Right atrium auricular region (tissue), 2 donors: Measurements from ENCODE around the gene CAPN10. TPM values are rescaled to one million over a fixed set of nuclear protein-coding genes. Genes with fewer than 3 reads are reported as not detected.
A peak's percentile ranks its signal among the peaks of the same experiment; 100 is the strongest.

Experiments used
- DNase-seq: peaks from one replicate; pipeline ENCODE4 v3.0.0-alpha.2; 2019; ENCODE audit warnings: low spot score
- H3K27ac ChIP-seq, 2 donors: fragments of 200-600 bp; sonication (generic); 1 replicate in 1 of 2; 2 replicates in 1 of 2; pipeline ENCODE4 v1.5.1; 2016 to 2019
- H3K27me3 ChIP-seq, 2 donors: fragments of 200-600 bp; sonication (generic); one replicate each; pipeline versions ENCODE4 v1.5.1 to v1.6.0; 2017 to 2019
- H3K36me3 ChIP-seq: fragments of 200-600 bp; sonication (generic); one replicate; pipeline ENCODE4 v1.5.1; 2016
- H3K4me1 ChIP-seq, 2 donors: fragments of 200-600 bp; sonication (generic); one replicate each; pipeline versions ENCODE4 v1.5.1 to v1.6.0; 2017 to 2019
- H3K4me3 ChIP-seq, 2 donors: fragments of 200-600 bp; sonication (generic); 1 replicate in 1 of 2; 2 replicates in 1 of 2; pipeline ENCODE4 v1.5.1; 2017 to 2019; ENCODE audit warnings: mild to moderate bottlenecking in 1 of 2, moderate library complexity in 1 of 2
- H3K9me3 ChIP-seq, 2 donors: fragments of 200-600 bp; sonication (generic); one replicate each; pipeline ENCODE4 v1.5.1; 2019
- CTCF ChIP-seq, 2 donors: fragments of 200-600 bp; sonication (generic); IDR thresholded peaks; one replicate each; pipeline ENCODE4 v1.5.1; 2019; ENCODE audit warnings: antibody characterized with exemption in 2 of 2
- total RNA-seq, 2 donors: library from RNA; depleted of rRNA; stranded (reverse); fragments of >200 nt; gene quantifications; one replicate each; pipeline ENCODE4 v1.1.0, GENCODE V29; 2016

Gene CAPN10
- total RNA-seq, 2 donors from 2014 or later = 14.1 to 14.6 TPM

- Histone ChIP-seq H3K4me3 (no peak overlapping the region), H3K36me3 (peaks cover 16% of the 10 kb centered on the region), H3K27me3 (no peaks in the 10 kb centered on the region), H3K27ac (peak overlapping the region in 1 of 2 donors; percentile 69), H3K4me1 (peaks cover 0 to 53% of the 10 kb centered on the region in 2 donors), H3K9me3 (no peaks in the 10 kb centered on the region)
- no peak for TF ChIP-seq CTCF (IDR thresholded peaks at IDR 0.05)
- DNase-seq = no peak
Measured at GRCh38 chr2:240593026-240593702, 6.6 kb downstream of the CAPN10 start.

- peaks cover 23% of the 10 kb centered on the region for H3K36me3 ChIP-seq
- H3K27me3 ChIP-seq = no peaks in the 10 kb centered on the region
- no peak for TF ChIP-seq CTCF (IDR thresholded peaks at IDR 0.05)
- no peak overlapping the region for H3K4me3 ChIP-seq
- no peak for DNase-seq
- H3K4me1 ChIP-seq = peaks cover 0 to 49% of the 10 kb centered on the region in 2 donors
- peak overlapping the region; percentile 29 to 69 for H3K27ac ChIP-seq
- H3K9me3 ChIP-seq = no peaks in the 10 kb centered on the region
Measured at GRCh38 chr2:240593703-240594451, 7.3 kb downstream of the CAPN10 start.

DNA sequence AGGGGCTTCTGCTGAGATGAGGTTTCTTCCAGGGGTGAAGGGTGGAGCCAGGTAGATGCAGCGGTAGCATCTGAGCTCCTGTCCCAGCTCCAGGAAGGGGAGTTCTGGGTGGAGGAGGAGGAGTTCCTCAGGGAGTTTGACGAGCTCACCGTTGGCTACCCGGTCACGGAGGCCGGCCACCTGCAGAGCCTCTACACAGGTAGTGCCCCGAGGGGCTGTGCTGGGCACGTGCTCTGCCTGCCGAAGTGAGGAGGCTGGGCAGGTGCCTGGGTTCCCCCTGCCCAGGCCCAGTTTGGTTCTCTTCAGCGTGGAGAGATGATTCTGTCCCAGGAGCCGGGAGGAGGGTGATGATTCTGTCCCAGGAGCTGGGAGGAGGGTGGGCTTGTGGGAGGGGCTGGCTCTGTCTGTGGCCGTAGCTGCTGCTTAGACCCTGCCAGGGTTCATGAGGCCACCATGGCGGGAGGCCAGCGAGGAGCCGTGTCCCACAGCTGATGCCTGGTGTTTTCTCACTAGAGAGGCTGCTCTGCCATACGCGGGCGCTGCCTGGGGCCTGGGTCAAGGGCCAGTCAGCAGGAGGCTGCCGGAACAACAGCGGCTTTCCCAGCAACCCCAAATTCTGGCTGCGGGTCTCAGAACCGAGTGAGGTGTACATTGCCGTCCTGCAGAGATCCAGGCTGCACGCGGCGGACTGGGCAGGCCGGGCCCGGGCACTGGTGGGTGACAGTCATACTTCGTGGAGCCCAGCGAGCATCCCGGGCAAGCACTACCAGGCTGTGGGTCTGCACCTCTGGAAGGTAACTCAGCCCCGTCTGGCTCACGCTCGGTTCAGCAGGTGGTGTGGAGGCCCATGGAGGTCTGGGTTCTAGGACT is 8.2 kb downstream of the CAPN10 start:
- TF ChIP-seq CTCF (IDR thresholded peaks at IDR 0.05) = no peak
- Histone ChIP-seq H3K4me1 (peaks cover 0 to 48% of the 10 kb centered on the region in 2 donors), H3K4me3 (no peak overlapping the region), H3K36me3 (peaks cover 27% of the 10 kb centered on the region), H3K27me3 (no peaks in the 10 kb centered on the region), H3K9me3 (no peaks in the 10 kb centered on the region), H3K27ac (peak overlapping the region; percentile 29 to 69)
- no peak for DNase-seq

- H3K4me1 ChIP-seq = peaks cover 0 to 42% of the 10 kb centered on the region in 2 donors
- H3K27me3 ChIP-seq = no peaks in the 10 kb centered on the region
- peak in 1 of 2 donors; percentile 42 for TF ChIP-seq CTCF (IDR thresholded peaks at IDR 0.05)
- H3K36me3 ChIP-seq = peaks cover 23% of the 10 kb centered on the region
- no peaks in the 10 kb centered on the region for H3K9me3 ChIP-seq
- H3K27ac ChIP-seq = peak overlapping the region; percentile 64 to 68
- no peak for DNase-seq
- no peak overlapping the region for H3K4me3 ChIP-seq
Measured at GRCh38 chr2:240595381-240596079, 9.0 kb downstream of the CAPN10 start.

- no peak for TF ChIP-seq CTCF (IDR thresholded peaks at IDR 0.05)
- no peaks in the 10 kb centered on the region for H3K27me3 ChIP-seq
- peak overlapping the region; percentile 64 to 68 for H3K27ac ChIP-seq
- no peaks in the 10 kb centered on the region for H3K9me3 ChIP-seq
- peaks cover 20% of the 10 kb centered on the region for H3K36me3 ChIP-seq
- H3K4me1 ChIP-seq = peaks cover 0 to 42% of the 10 kb centered on the region in 2 donors
- H3K4me3 ChIP-seq = no peak overlapping the region
- no peak for DNase-seq
Measured at GRCh38 chr2:240596080-240596460, 9.5 kb downstream of the CAPN10 start.
